DOHH2 (cell line): ENCODE measurements around the gene GLI2.

Source experiments
- EZH2phosphoT487 ChIP-seq: fragments of 200-600 bp; sonication (generic); IDR thresholded peaks from 2 replicates; pipeline ENCODE4 v1.6.1; 2017; ENCODE audit warnings: borderline replicate concordance, mild to moderate bottlenecking, antibody characterized with exemption, low read length, moderate library complexity, mixed read lengths
- TF ChIP-seq, protein P1 (sequence below): fragments of 200-600 bp; sonication (generic); IDR thresholded peaks from one replicate; pipeline ENCODE4 v1.5.1; 2014; ENCODE audit warnings: antibody characterized with exemption, mild to moderate bottlenecking, low read depth, low read length; ENCODE audit not compliant: poor library complexity, severe bottlenecking

DNA sequence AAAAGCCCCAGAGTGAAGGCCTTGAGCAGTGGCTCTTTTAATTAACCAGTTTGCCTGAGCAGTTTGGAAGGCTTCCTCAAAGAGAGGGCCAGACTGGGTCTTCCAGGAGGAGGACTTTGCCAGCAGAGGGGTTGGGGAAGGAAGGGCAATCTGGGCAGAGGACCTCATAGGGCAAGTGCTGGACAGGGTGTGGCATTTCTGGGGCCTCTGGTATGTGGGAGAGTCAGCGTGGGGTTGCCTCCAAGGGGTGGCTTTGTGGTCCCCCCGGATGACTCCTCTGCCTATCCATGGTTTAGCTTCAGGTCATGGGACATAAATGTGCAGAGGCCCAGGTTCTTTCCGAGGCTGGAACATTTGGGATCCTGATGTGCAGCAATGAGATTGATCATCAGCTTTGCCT lies 12.6 kb downstream of the GLI2 start:
- TF ChIP-seq, protein P1, sequence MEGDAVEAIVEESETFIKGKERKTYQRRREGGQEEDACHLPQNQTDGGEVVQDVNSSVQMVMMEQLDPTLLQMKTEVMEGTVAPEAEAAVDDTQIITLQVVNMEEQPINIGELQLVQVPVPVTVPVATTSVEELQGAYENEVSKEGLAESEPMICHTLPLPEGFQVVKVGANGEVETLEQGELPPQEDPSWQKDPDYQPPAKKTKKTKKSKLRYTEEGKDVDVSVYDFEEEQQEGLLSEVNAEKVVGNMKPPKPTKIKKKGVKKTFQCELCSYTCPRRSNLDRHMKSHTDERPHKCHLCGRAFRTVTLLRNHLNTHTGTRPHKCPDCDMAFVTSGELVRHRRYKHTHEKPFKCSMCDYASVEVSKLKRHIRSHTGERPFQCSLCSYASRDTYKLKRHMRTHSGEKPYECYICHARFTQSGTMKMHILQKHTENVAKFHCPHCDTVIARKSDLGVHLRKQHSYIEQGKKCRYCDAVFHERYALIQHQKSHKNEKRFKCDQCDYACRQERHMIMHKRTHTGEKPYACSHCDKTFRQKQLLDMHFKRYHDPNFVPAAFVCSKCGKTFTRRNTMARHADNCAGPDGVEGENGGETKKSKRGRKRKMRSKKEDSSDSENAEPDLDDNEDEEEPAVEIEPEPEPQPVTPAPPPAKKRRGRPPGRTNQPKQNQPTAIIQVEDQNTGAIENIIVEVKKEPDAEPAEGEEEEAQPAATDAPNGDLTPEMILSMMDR: no peak
- TF ChIP-seq EZH2phosphoT487: no peak
